ENCODE measurements around the gene CEACAM8.

GRCh38 chr19:42547929-42548328 lies 46.8 kb downstream of the CEACAM8 start:
- no peak for TF ChIP-seq CTCF (IDR thresholded peaks at IDR 0.05)
- no peak for TF ChIP-seq ZFX (IDR thresholded peaks at IDR 0.05; ENCODE audit: borderline replicate concordance)
